PC-9 (cell line): ENCODE data around the gene MISP.

ENCODE experiments used
- EZH2 ChIP-seq: fragments of 200-600 bp; sonication (generic); IDR thresholded peaks from 2 replicates; pipeline ENCODE4 v1.8.0; 2017; ENCODE audit warnings: antibody characterized with exemption, low read depth
- TF ChIP-seq, protein P1 (sequence below): fragments of 200-600 bp; sonication (generic); conservative IDR thresholded peaks from 2 replicates; pipeline ENCODE4 v1.6.1; 2017; ENCODE audit warnings: mixed run types, antibody characterized with exemption, mild to moderate bottlenecking, moderate library complexity

DNA sequence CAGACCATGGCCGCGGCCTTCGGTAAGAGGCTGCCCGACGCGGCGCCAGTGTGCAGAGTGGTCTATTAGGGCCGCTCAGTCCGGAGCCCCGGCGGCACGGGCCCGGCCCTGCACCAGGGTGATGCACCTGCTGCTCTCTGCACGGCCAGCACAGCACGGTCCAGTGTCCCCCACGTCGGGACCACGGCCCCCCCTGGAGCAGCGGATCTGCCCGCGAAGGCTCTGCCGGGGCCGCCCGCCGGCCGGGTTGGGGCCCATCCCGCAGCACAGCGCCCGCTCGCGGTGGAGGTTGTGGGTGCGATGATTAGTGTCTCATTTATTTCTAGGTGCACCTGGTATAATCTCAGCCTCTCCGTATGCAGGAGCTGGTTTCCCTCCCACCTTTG is 54.2 kb downstream of the MISP start:
- TF ChIP-seq, protein P1, sequence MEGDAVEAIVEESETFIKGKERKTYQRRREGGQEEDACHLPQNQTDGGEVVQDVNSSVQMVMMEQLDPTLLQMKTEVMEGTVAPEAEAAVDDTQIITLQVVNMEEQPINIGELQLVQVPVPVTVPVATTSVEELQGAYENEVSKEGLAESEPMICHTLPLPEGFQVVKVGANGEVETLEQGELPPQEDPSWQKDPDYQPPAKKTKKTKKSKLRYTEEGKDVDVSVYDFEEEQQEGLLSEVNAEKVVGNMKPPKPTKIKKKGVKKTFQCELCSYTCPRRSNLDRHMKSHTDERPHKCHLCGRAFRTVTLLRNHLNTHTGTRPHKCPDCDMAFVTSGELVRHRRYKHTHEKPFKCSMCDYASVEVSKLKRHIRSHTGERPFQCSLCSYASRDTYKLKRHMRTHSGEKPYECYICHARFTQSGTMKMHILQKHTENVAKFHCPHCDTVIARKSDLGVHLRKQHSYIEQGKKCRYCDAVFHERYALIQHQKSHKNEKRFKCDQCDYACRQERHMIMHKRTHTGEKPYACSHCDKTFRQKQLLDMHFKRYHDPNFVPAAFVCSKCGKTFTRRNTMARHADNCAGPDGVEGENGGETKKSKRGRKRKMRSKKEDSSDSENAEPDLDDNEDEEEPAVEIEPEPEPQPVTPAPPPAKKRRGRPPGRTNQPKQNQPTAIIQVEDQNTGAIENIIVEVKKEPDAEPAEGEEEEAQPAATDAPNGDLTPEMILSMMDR: no peak
- no peak for TF ChIP-seq EZH2
